Tibial nerve (tissue), 3 donors: ENCODE results near the gene KCNJ18.
"Not testable (repeated sequence)": the region's sequence is repeated elsewhere in the genome, so short reads cannot be mapped to it uniquely, and the experiment has no call there.

Experiments
- POLR2A ChIP-seq, 2 donors: fragments of 450-650 bp; IDR thresholded peaks; one replicate each; pipeline ENCODE4 v1.6.1; 2017; ENCODE audit warnings: antibody characterized with exemption in 2 of 2, mild to moderate bottlenecking in 2 of 2, moderate library complexity in 2 of 2
- TF ChIP-seq, protein P1 (sequence below), 5 experiments: fragments of 200-600 bp in 3 of 5; fragments of 450-650 bp in 2 of 5; sonication (generic) in 3 of 5; IDR thresholded peaks; one replicate each; pipeline ENCODE4 v1.5.1; 2016 to 2019; ENCODE audit warnings: antibody characterized with exemption in 5 of 5, mild to moderate bottlenecking in 3 of 5, moderate library complexity in 2 of 5

DNA sequence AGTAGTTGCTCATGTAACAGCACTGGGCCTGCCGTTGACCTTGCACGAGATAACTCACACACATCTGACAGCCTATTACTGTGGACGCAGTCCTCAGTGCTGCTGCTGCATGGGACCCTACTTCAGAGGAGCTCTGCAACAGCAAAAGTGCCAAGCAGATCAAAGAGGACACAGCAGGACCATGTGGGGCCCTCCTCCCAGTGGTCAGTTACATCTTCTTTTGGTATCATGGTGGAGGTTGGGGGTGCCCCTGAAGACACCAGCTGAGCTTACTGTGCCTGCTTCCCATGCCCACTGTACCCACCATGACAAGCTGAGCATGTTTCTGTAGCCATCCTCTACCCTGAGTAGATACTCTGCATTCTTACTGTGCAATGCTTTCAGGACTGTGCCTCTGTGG, 41.6 kb downstream of the KCNJ18 start:
- TF ChIP-seq, protein P1, sequence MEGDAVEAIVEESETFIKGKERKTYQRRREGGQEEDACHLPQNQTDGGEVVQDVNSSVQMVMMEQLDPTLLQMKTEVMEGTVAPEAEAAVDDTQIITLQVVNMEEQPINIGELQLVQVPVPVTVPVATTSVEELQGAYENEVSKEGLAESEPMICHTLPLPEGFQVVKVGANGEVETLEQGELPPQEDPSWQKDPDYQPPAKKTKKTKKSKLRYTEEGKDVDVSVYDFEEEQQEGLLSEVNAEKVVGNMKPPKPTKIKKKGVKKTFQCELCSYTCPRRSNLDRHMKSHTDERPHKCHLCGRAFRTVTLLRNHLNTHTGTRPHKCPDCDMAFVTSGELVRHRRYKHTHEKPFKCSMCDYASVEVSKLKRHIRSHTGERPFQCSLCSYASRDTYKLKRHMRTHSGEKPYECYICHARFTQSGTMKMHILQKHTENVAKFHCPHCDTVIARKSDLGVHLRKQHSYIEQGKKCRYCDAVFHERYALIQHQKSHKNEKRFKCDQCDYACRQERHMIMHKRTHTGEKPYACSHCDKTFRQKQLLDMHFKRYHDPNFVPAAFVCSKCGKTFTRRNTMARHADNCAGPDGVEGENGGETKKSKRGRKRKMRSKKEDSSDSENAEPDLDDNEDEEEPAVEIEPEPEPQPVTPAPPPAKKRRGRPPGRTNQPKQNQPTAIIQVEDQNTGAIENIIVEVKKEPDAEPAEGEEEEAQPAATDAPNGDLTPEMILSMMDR (IDR thresholded peaks at IDR 0.05), result not testable (repeated sequence)
- not testable (repeated sequence) for TF ChIP-seq POLR2A (IDR thresholded peaks at IDR 0.05)
